ENCODE measurements around the gene GALR2.

DNA sequence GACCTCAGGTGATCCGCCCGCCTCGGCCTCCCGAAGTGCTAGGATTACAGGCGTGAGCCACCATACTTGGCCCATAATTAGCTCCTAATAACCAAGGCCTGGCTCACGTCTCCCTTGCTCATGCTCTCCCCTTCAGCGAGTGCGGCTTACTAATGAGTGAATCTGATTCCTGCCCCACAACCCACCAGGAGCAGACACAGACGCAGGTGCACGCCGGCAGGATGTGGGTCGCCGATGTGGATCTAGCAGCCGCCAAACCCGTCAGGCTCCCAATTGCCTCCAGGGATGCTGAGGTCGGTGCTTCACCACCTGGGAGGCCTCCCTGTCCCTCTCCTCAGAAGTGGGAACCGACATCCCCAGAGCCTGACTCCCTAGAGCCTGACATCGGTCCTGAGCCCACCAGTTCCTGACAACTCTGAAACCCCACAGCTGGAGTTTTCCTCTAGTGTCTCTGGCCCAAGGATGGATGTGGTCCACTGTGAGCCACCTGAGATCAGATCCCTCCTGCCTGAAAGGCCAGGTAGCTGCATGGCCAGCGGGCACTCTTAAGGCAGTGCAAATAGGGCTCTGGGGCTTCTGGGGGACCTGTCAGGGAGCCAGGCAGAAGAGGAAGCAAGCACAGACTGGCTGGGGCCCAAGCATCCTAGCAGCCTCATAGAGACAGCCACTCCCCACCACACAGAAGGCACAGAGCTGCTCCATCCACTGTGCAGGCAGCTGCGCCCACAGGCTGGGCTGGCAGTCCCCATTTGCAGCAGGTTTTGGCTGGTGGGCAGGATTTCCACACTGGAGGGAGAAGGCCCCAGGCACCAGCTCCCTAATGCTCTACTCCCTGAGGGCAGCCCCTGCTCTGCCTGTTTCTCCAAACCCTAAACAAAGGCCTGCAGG, 18.2 kb downstream of the GALR2 start:
- TF ChIP-seq CTCF (conservative IDR thresholded peaks at IDR 0.05; ENCODE audit: low read length) (no peak), EZH2phosphoT487 (IDR thresholded peaks at IDR 0.05; ENCODE audit: borderline replicate concordance, low read depth, low read length) (no peak)
